Esophagus squamous epithelium (tissue), 5 donors: Measurements from ENCODE around the gene PHACTR1. TPM values are rescaled to one million over a fixed set of nuclear protein-coding genes. Genes with fewer than 3 reads are reported as not detected.

Source experiments
- DNase-seq: peaks from one replicate; lab custom pipeline; 2025; lab: John Stamatoyannopoulos, UW
- H3K27ac ChIP-seq, 4 donors: fragments of 200-600 bp; sonication (generic); one replicate each; pipeline ENCODE4 v1.5.1; 2016 to 2019; ENCODE audit warnings: mild to moderate bottlenecking in 1 of 4
- H3K27me3 ChIP-seq, 4 donors: fragments of 200-600 bp; sonication (generic); 1 replicate in 3 of 4; 2 replicates in 1 of 4; pipeline versions ENCODE4 v1.5.1 to v1.6.0; 2017 to 2021; ENCODE audit warnings: antibody characterized with exemption in 1 of 4
- H3K36me3 ChIP-seq, 3 donors: fragments of 200-600 bp; sonication (generic); one replicate each; pipeline ENCODE4 v1.5.1; 2016 to 2019
- H3K4me1 ChIP-seq, 3 donors: fragments of 200-600 bp; sonication (generic); one replicate each; pipeline ENCODE4 v1.5.1; 2017 to 2019
- H3K4me3 ChIP-seq, 4 donors: fragments of 200-600 bp; sonication (generic); 1 replicate in 3 of 4; 2 replicates in 1 of 4; pipeline ENCODE4 v1.5.1; 2016 to 2019; ENCODE audit warnings: mild to moderate bottlenecking in 2 of 4, moderate library complexity in 1 of 4
- H3K9me3 ChIP-seq, 3 donors: fragments of 200-600 bp; sonication (generic); one replicate each; pipeline ENCODE4 v1.5.1; 2016 to 2019
- CTCF ChIP-seq, 6 experiments: fragments of 450-650 bp in 4 of 6; fragments of 200-600 bp in 2 of 6; sonication (generic) in 2 of 6; IDR thresholded peaks; one replicate each; pipeline ENCODE4 v1.5.1; 2016 to 2019; ENCODE audit warnings: antibody characterized with exemption in 6 of 6, mild to moderate bottlenecking in 4 of 6, moderate library complexity in 4 of 6
- POLR2A ChIP-seq, 4 donors: fragments of 450-650 bp; IDR thresholded peaks; one replicate each; pipeline ENCODE4 v1.6.1; 2017; ENCODE audit warnings: antibody characterized with exemption in 4 of 4, mild to moderate bottlenecking in 4 of 4, moderate library complexity in 3 of 4
- WGBS, 2 donors: methylation state at CpG; one replicate each; pipeline ENCODE4 v1.1.5; 2018; 5-methylcytosine and 5-hydroxymethylcytosine counted together
- intact Hi-C: fragments of 100-400 bp; cut with DNase I; formaldehyde crosslinking; loops from one replicate; pipeline ENCODE4 v1.15.0; 2022
- total RNA-seq, 4 donors: library from RNA; depleted of rRNA; stranded (reverse); fragments of >200 nt; gene quantifications; one replicate each; pipeline ENCODE4 v1.1.0, GENCODE V29; 2016
- donor health status: DM: yes; HTN: yes; CAD: no.

PHACTR1 gene
- total RNA-seq, 4 donors from 2014 or later, result 1.5 to 7.2 (median 4.5) TPM

DNA sequence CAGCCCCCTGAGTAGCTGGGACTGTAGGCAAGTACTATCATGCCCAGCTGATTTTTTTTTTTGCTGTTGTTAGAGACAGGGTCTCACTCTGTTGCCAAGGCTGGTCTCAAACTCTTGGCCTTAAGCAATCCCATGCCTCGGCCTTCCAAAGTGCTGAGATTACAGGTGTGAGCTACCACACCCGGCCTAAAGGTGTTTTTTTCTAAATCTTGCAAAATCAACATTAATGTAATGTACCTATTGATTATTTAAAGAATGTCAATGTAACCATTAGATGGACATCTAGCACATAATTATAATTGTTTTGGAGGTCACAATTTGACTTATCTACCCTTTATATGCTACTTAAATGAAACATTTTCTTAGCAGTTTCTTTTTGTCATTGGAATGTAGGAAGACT, 126.1 kb downstream of the PHACTR1 start:
- 65 to 73% methylated on average over 2 of the region's 2 CpGs for WGBS, 2 donors
- Histone ChIP-seq H3K4me3 (no peak overlapping the region), H3K4me1 (no peaks in the 10 kb centered on the region), H3K9me3 (peaks cover 0 to 7% (median 5%) of the 10 kb centered on the region in 3 donors), H3K27ac (no peak overlapping the region), H3K27me3 (peaks cover 0 to 11% (median 0%) of the 10 kb centered on the region in 4 donors), H3K36me3 (no peaks in the 10 kb centered on the region)
- TF ChIP-seq POLR2A (IDR thresholded peaks at IDR 0.05) (no peak), CTCF (IDR thresholded peaks at IDR 0.05) (no peak)
- intact Hi-C loops, result no loop called here
- DNase-seq, result no peak

GRCh38 chr6:12844284-12845223, 128.0 kb downstream of the PHACTR1 start:
- Histone ChIP-seq H3K4me1 (no peaks in the 10 kb centered on the region), H3K36me3 (no peaks in the 10 kb centered on the region), H3K27me3 (peaks cover 0 to 16% (median 0%) of the 10 kb centered on the region in 4 donors), H3K4me3 (no peak overlapping the region), H3K9me3 (no peaks in the 10 kb centered on the region), H3K27ac (no peak overlapping the region)
- 77 to 80% methylated on average over 11 of the region's 11 CpGs for WGBS, 2 donors
- DNase-seq, result no peak
- TF ChIP-seq POLR2A (IDR thresholded peaks at IDR 0.05), result no peak
- TF ChIP-seq CTCF (IDR thresholded peaks at IDR 0.05), result peak in 3 of 6 experiments; percentile 29 to 51 (median 32)
- intact Hi-C loops, result no loop called here

- Histone ChIP-seq H3K4me3 (no peak overlapping the region), H3K36me3 (no peaks in the 10 kb centered on the region), H3K27me3 (peaks cover 0 to 16% (median 0%) of the 10 kb centered on the region in 4 donors), H3K4me1 (no peaks in the 10 kb centered on the region), H3K9me3 (no peaks in the 10 kb centered on the region), H3K27ac (no peak overlapping the region)
- TF ChIP-seq POLR2A (IDR thresholded peaks at IDR 0.05) (no peak), CTCF (IDR thresholded peaks at IDR 0.05) (no peak)
- no peak for DNase-seq
- intact Hi-C loops, result no loop called here
- 31 to 47% methylated on average over 8 to 10 of the region's 10 CpGs for WGBS, 2 donors
These were observed 128.8 kb downstream of the PHACTR1 start for GRCh38 chr6:12845224-12846004.

DNA sequence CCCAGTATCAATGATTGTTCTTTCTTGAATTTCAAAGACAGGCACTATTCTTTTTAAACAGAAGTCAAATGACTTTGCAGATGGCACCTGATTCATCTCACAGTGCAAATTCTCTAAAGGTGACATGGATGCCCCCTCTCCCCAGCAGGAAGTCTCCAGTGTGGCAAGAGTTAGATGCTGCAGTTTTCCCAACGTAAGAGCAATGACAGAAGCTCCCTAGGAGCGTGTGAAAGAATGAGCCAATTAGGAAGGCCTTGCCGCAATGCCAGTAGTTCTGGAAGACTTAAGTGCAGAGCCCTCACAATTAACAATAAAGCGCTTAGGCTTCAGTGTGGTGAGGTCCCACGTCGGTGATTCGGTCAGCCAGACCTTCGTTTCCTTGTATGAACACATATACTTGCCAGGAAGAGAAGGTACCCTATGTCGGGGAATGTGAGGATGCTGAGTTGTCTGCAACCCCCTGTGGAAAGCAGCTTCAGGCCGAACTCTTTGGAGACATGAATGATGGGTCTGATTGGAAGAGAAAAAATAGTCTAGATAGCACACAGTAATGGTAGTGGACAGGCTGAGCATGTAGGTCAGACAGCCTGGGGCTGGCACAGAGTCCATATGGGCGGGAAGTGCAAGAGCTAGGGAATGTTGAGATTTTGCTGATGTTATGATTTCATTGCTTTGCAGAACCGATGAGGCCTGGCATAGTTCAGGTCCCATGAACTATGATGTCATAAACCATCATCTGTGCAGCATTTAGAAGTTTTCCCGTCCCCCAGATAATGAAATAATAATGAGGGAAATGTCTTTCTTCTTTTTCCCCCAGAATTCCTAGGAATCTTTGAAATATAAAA, 132.6 kb downstream of the PHACTR1 start:
- no peaks in the 10 kb centered on the region for H3K9me3 ChIP-seq
- no peaks in the 10 kb centered on the region for H3K4me1 ChIP-seq
- 76 to 78% methylated on average over 11 to 12 of the region's 13 CpGs for WGBS, 2 donors
- H3K4me3 ChIP-seq, result no peak overlapping the region
- intact Hi-C loops, result no loop called here
- H3K36me3 ChIP-seq, result no peaks in the 10 kb centered on the region
- TF ChIP-seq POLR2A (IDR thresholded peaks at IDR 0.05) (no peak), CTCF (IDR thresholded peaks at IDR 0.05) (no peak)
- H3K27ac ChIP-seq, result no peak overlapping the region
- DNase-seq, result no peak
- peaks cover 0 to 16% (median 0%) of the 10 kb centered on the region in 4 donors for H3K27me3 ChIP-seq
